Ovary (tissue), 3 donors: ENCODE results near the gene GATD1.

Experiments used
- POLR2A ChIP-seq: fragments of 450-650 bp; IDR thresholded peaks from one replicate; pipeline ENCODE4 v1.6.1; 2017; ENCODE audit warnings: antibody characterized with exemption, mild to moderate bottlenecking, moderate library complexity
- TF ChIP-seq, protein P1 (sequence below), 3 donors: fragments of 450-650 bp in 2 of 3; fragments of 200-600 bp in 1 of 3; IDR thresholded peaks; one replicate each; pipeline versions ENCODE4 v1.5.1 to v1.8.0; 2016 to 2022; ENCODE audit warnings: antibody characterized with exemption in 3 of 3, mild to moderate bottlenecking in 1 of 3
- donor health status: DM: no; HTN: no; CAD: no.

DNA sequence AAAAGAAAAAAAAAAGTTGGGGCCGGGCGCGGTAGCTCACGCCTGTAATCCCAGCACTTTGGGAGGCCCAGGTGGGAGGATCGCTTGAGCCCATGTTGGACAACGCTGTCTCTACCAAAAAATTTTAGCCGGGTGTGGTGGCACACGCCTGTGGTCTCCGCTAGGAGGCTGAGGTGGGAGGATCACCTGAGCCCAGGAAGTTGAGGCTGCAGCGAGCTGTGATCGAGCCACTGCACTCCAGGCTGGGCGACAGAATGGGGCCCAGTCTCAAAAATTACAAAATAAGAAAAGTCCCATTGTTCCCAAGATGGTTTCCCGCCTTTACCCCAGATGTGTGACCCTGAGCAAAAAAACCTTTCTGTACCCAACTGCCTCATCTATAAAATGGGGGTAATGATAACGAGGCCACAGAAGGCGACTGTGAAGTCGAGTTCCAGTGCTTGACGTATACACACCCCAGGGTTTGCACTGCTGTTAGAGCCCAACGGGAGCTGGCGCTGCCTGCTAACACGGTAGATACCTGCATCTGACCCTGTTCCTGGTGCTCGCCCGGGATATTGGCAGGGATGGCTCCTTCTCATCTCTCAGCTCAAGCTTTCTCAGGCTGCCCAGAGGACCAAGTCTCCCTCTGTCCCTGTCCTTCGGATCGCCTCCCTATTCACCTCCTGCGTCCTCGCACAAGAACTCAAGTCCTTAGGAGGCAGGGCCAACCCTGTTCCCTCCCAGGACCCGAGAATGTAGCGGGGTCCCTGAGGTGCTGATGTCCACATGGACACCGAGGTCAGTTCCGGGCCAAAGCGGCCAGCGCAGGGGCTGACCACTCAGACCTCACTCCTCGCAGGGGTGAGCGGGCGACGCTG is 31.4 kb upstream of the GATD1 start:
- TF ChIP-seq, protein P1, sequence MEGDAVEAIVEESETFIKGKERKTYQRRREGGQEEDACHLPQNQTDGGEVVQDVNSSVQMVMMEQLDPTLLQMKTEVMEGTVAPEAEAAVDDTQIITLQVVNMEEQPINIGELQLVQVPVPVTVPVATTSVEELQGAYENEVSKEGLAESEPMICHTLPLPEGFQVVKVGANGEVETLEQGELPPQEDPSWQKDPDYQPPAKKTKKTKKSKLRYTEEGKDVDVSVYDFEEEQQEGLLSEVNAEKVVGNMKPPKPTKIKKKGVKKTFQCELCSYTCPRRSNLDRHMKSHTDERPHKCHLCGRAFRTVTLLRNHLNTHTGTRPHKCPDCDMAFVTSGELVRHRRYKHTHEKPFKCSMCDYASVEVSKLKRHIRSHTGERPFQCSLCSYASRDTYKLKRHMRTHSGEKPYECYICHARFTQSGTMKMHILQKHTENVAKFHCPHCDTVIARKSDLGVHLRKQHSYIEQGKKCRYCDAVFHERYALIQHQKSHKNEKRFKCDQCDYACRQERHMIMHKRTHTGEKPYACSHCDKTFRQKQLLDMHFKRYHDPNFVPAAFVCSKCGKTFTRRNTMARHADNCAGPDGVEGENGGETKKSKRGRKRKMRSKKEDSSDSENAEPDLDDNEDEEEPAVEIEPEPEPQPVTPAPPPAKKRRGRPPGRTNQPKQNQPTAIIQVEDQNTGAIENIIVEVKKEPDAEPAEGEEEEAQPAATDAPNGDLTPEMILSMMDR (IDR thresholded peaks at IDR 0.05): no peak
- no peak for TF ChIP-seq POLR2A
